Fibroblast of pulmonary artery (primary cell): ENCODE results near the gene YIPF7.
A peak's percentile ranks its signal among the peaks of the same experiment; 100 is the strongest.

Experiments used
- DNase-seq: peaks from one replicate; pipeline ENCODE4 v3.0.0-alpha.2; 2010; ENCODE audit warnings: low read depth
- H3K4me3 ChIP-seq: replicated peaks from 2 replicates; pipeline ENCODE4 v1.5.1; 2011; ENCODE audit warnings: low read depth, mild to moderate bottlenecking, control low read depth, low read length, moderate library complexity
- TF ChIP-seq, protein P1 (sequence below): IDR thresholded peaks from 2 replicates; pipeline ENCODE4 v1.5.1; 2011; ENCODE audit warnings: mild to moderate bottlenecking, control low read depth, low read length, inconsistent platforms; ENCODE audit errors: missing control alignments

The YIPF7 gene

DNA sequence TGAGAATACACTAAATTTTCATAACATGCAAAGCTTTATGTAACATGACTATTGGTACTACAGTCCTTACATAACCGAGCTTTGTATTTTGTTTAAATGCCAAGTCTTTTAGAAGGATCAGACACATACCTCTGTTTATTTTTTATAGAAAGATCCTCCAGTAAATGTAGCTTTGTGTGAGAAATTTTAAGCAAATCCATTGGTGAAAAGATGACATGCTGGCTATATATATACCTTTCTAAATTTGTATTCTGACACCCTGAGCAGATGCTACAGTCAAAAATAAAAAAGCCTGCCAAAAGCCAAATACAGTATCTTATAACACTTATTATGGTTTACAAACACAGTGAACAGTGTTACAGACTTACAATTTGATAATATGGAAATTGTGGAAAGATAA lies at the start of gene YIPF7:
Gene YIPF7 (minus strand): TSS at position 201 of the 400 bp plus-strand sequence. CDS start 1,525 bp downstream, outside the sequence.
- TF ChIP-seq, protein P1, sequence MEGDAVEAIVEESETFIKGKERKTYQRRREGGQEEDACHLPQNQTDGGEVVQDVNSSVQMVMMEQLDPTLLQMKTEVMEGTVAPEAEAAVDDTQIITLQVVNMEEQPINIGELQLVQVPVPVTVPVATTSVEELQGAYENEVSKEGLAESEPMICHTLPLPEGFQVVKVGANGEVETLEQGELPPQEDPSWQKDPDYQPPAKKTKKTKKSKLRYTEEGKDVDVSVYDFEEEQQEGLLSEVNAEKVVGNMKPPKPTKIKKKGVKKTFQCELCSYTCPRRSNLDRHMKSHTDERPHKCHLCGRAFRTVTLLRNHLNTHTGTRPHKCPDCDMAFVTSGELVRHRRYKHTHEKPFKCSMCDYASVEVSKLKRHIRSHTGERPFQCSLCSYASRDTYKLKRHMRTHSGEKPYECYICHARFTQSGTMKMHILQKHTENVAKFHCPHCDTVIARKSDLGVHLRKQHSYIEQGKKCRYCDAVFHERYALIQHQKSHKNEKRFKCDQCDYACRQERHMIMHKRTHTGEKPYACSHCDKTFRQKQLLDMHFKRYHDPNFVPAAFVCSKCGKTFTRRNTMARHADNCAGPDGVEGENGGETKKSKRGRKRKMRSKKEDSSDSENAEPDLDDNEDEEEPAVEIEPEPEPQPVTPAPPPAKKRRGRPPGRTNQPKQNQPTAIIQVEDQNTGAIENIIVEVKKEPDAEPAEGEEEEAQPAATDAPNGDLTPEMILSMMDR, result no peak
- no peak for DNase-seq
- no peak within 1 kb of the TSS for H3K4me3 ChIP-seq

DNA sequence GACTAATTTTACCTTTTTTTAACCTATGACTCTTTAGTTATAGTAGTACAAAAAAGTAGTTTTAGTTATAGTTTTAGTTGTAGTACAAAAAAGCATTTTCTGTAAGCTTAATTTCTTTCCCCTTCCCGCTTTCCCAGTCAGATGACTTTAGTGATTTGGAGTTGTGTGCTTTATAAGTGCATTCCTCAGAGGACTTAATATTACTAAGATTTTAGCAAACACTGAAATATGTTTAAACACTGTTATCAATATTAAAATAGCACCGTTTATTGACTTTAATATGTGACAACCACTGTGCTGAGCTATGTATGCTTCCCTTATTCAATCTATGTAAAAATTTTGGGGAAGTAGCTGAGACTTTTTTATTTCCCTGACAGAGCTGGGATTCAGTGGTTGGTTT lies 49.6 kb upstream of the YIPF7 start:
- no peak overlapping the region for H3K4me3 ChIP-seq
- DNase-seq, result no peak
- TF ChIP-seq, protein P1, result no peak

DNA sequence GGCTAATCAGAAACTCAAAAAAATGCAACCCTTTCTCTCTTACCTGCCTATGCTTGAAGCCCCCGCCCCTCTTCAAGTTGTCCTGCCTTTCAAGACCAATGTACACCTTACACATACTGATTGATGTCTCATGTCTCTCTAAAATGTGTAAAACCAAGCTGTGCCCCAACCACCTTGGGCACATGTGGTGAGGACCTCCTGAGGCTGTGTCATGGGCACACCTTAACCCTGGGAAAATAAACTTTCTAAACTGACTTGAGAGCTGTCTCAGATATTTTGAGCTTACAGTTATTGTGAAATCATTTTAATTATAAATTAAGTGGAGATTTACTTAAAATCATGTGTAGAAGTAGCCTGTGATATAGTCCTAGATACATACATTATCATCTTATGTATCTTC lies 49.0 kb upstream of the YIPF7 start:
- TF ChIP-seq, protein P1, result no peak
- no peak overlapping the region for H3K4me3 ChIP-seq
- no peak for DNase-seq

DNA sequence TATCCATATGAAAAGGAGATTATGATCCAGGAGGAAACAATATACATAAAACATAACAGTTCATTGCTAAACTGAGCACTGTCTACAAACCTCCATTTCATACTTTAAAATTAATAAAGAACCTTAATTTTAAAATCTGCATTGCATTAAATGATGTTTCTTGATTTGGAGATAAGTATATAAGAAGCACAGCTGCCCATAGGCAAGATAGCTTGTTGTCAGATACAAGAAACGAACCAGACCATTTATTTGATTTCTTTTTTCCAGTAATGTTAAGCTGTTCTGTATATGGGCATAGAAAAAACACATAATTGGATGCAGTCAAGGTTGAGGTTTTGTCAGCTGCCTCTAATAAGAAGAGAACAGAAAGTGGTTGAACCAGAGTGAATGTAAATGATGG lies 33.2 kb upstream of the YIPF7 start:
- TF ChIP-seq, protein P1, result no peak
- DNase-seq, result no peak
- no peak overlapping the region for H3K4me3 ChIP-seq

DNA sequence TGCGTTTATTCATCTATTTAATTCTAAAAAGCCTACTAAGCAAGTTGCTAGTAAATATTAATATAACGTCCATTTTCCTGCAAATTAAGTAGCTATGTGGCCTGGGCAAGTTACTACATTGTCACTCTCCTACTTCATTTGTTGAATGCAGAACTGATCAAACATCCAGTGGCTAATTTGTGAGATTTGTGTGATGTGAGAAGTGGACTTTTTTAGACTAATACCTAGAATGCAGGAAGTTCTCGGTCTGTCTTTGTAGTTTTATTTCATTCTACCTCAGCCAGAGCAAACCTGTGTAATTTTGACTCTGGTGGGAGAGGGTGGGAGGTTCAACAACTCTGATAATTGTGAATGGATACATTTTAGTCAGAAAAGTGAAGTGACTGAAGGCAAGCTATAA lies 27.6 kb upstream of the YIPF7 start:
- TF ChIP-seq, protein P1, result no peak
- H3K4me3 ChIP-seq, result peak overlapping the region; percentile 94
- no peak for DNase-seq

DNA sequence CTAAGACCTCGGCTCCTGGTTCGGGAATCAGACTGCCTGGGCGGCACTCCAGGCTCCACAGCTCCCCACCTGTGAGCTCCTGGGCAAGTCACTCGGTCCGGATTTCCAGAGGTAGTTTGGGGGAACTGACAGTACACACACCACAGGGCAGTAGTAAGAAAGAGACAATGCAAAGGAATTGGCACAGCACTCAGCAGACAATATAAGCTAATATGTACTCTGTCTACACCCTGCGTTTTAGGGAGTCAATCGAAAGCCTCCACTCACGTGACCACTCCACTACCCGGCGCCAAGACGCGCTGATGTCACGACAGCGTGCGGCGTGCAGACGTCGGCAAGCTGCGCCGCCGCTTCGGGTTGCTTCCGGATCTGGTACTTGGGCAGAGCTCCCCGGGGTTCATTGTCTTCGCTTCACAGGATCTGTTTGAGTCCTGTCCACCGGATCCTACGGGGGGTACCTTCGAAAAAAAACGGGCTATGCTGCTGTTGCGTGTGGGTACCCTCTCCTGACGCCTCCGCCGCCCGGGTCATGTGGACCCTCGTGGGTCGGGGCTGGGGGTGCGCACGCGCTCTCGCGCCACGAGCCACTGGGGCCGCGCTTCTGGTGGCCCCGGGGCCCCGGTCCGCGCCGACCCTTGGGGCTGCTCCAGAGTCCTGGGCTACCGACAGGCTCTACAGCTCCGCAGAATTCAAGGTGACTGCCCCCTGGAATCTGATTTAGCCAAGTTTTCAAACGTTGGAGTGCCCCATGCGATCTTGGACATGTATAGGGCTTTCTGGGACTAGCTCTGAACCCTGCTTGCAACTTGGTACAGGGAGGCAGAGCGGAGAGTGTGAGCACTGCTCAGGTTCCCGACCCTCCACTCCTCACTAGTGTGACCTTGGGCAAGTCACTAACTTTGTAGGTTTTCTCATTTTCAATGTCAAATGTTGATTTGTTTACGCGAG lies 26.9 kb upstream of the YIPF7 start, which contains the start of gene GUF1:
Gene GUF1 (plus strand): TSS at position 327 of the 948 bp plus-strand sequence. CDS start 203 bp downstream, at position 530.
- DNase-seq, result peak; percentile 92
- peak within 1 kb of the TSS; percentile 94 for H3K4me3 ChIP-seq
- TF ChIP-seq, protein P1, result no peak
